HepG2 (cell line): ENCODE data around the gene STK40. TPM values are rescaled to one million over a fixed set of nuclear protein-coding genes. Genes with fewer than 3 reads are reported as not detected.

Experiments used
- ATAC-seq: fragments of 200-7000 bp; cut with Tn5 transposase; 3 replicates; pipeline ENCODE4 v1.9.1; 2020; ENCODE audit warnings: mild to moderate bottlenecking, moderate library complexity
- BruUV-seq: library from RNA; stranded (reverse); fragments of 400-500 nt; replicated peaks from 2 replicates; lab custom pipeline; 2021; lab: Mats Ljungman, UMichigan
- CTCF ChIA-PET: fragments of 300-600 bp; formaldehyde crosslinking; extraction: SDS; loops from one replicate; lab custom pipeline; 2021; ENCODE audit warnings: low total read pairs, inconsistent platforms, low intra/inter-chr PET ratio; lab: Yijun Ruan, JAX
- POLR2A ChIA-PET: fragments of 350-600 bp; sonication (Branson Sonifier 250); formaldehyde crosslinking; loops from one replicate; lab custom pipeline; 2020; ENCODE audit warnings: antibody characterized with exemption, inconsistent platforms; lab: Yijun Ruan, JAX
- DNase-seq: peaks from one replicate; pipeline ENCODE4 v3.0.0-alpha.2; 2015; ENCODE audit warnings: low spot score
- FAIRE-seq: peaks from 3 replicates; lab custom pipeline; 2011; peaks lifted over from hg19 to GRCh38; lab: Jason Lieb, UNC
- H2AFZ ChIP-seq: one replicate; pipeline ENCODE4 v1.6.1; 2011; ENCODE audit warnings: low read length, inconsistent platforms
- H3K27ac ChIP-seq: fragments of 300-600 bp; 3 replicates; pipeline ENCODE4 v1.8.0; 2011; ENCODE audit warnings: mixed run types, mild to moderate bottlenecking, mixed read lengths, low read length, inconsistent platforms; ENCODE audit not compliant: insufficient read depth; ENCODE audit errors: extremely low read length
- H3K27me3 ChIP-seq, 2 experiments: fragments of 200-600 bp in 1 of 2; 2 replicates in 1 of 2; 3 replicates in 1 of 2; pipeline versions ENCODE4 v1.6.0 to v1.8.0; 2011; ENCODE audit warnings: low read length in 2 of 2, mild to moderate bottlenecking in 2 of 2, moderate library complexity in 2 of 2, inconsistent platforms in 1 of 2; ENCODE audit not compliant: insufficient read depth in 2 of 2, control insufficient read depth in 1 of 2
- H3K36me3 ChIP-seq, 2 experiments: fragments of 200-600 bp in 1 of 2; replicated peaks in 1 of 2; 2 replicates in 1 of 2; 3 replicates in 1 of 2; pipeline versions ENCODE4 v1.5.1 to v1.8.0; 2011; ENCODE audit warnings: low read length in 2 of 2, inconsistent platforms in 1 of 2; ENCODE audit not compliant: insufficient read depth in 2 of 2, control insufficient read depth in 1 of 2
- H3K4me1 ChIP-seq: 2 replicates; pipeline ENCODE4 v1.5.1; 2012; ENCODE audit warnings: low read length, inconsistent platforms; ENCODE audit not compliant: insufficient read depth
- H3K4me2 ChIP-seq: 2 replicates; pipeline ENCODE4 v1.6.0; 2011; ENCODE audit warnings: low read depth, low read length, inconsistent platforms
- H3K4me3 ChIP-seq, 3 experiments: fragments of 200-600 bp in 1 of 3; sonication (generic), shearing (Covaris generic) in 1 of 3; replicated peaks in 1 of 3; 2 replicates each; pipeline ENCODE4 v1.5.1; 2011 to 2016; ENCODE audit warnings: low read length in 3 of 3, inconsistent platforms in 2 of 3, low read depth in 2 of 3, mild to moderate bottlenecking in 2 of 3, control low read depth in 1 of 3, mixed read lengths in 1 of 3; ENCODE audit not compliant: insufficient read depth in 1 of 3
- H3K79me2 ChIP-seq: one replicate; pipeline ENCODE4 v1.6.1; 2011; ENCODE audit warnings: low read length, inconsistent platforms; ENCODE audit not compliant: insufficient read depth
- H3K9ac ChIP-seq: 2 replicates; pipeline ENCODE4 v1.6.0; 2011; ENCODE audit warnings: mild to moderate bottlenecking, low read depth, low read length, inconsistent platforms; ENCODE audit not compliant: insufficient read depth
- H3K9me3 ChIP-seq: 2 replicates; pipeline ENCODE4 v1.5.1; 2012; ENCODE audit warnings: mild to moderate bottlenecking, low read length
- H4K20me1 ChIP-seq: 2 replicates; pipeline ENCODE4 v1.6.0; 2011; ENCODE audit warnings: inconsistent platforms, mild to moderate bottlenecking, low read length, moderate library complexity; ENCODE audit not compliant: insufficient read depth
- EED ChIP-seq: sonication (generic); formaldehyde crosslinking; IDR thresholded peaks from 2 replicates; pipeline ENCODE4 v1.5.0; 2020; ENCODE audit warnings: mild to moderate bottlenecking, missing genetic modification reagents
- HOXD1 ChIP-seq: sonication (generic); formaldehyde crosslinking; IDR thresholded peaks from 2 replicates; pipeline ENCODE4 v1.5.0; 2020; ENCODE audit warnings: missing genetic modification reagents
- SALL1 ChIP-seq: sonication (generic); formaldehyde crosslinking; IDR thresholded peaks from 2 replicates; pipeline ENCODE4 v1.8.0; 2022; ENCODE audit warnings: mild to moderate bottlenecking, missing genetic modification reagents
- ZMYM2 ChIP-seq: sonication (generic); formaldehyde crosslinking; IDR thresholded peaks from 2 replicates; pipeline ENCODE4 v1.8.0; 2022; ENCODE audit warnings: mild to moderate bottlenecking, missing genetic modification reagents
- ZNF281 ChIP-seq: sonication (generic); formaldehyde crosslinking; IDR thresholded peaks from 2 replicates; pipeline ENCODE4 v1.4.0; 2020; ENCODE audit warnings: missing genetic modification reagents, borderline replicate concordance
- ZNF326 ChIP-seq: sonication (generic); formaldehyde crosslinking; IDR thresholded peaks from 2 replicates; pipeline ENCODE4 v1.4.0; 2020; ENCODE audit warnings: missing genetic modification reagents, borderline replicate concordance
- ZNF451 ChIP-seq: sonication (generic); formaldehyde crosslinking; IDR thresholded peaks from 2 replicates; pipeline ENCODE4 v1.5.0; 2020; ENCODE audit warnings: mild to moderate bottlenecking, missing genetic modification reagents
- ZNF510 ChIP-seq: sonication (generic); formaldehyde crosslinking; IDR thresholded peaks from 2 replicates; pipeline ENCODE4 v1.4.0; 2020; ENCODE audit warnings: low read depth, mild to moderate bottlenecking, missing genetic modification reagents
- ZNF577 ChIP-seq: sonication (generic); formaldehyde crosslinking; IDR thresholded peaks from 2 replicates; pipeline ENCODE4 v1.4.0; 2020; ENCODE audit warnings: mild to moderate bottlenecking, low read depth, missing genetic modification reagents, borderline replicate concordance
- ZNF788 ChIP-seq: sonication (generic); formaldehyde crosslinking; IDR thresholded peaks from 2 replicates; pipeline ENCODE4 v1.5.0; 2020; ENCODE audit warnings: mild to moderate bottlenecking, missing genetic modification reagents, borderline replicate concordance
- WGBS: methylation state at CpG from one replicate; pipeline ENCODE4 v1.1.6; 2017; ENCODE audit warnings: low lambda C conversion rate; 5-methylcytosine and 5-hydroxymethylcytosine counted together
- in situ Hi-C: cut with HindIII; loops from 2 replicates; pipeline ENCODE4 v1.10.0; 2017; ENCODE audit warnings: low pct_unique_long_range_greater_than_20kb; ENCODE audit not compliant: extremely low pct_ligation_motif_present
- intact Hi-C: fragments of 100-400 bp; cut with micrococcal nuclease; formaldehyde crosslinking; loops from one replicate; pipeline ENCODE4 v1.10.0; 2022; ENCODE audit not compliant: unreplicated experiment
- polyA plus RNA-seq, 8 experiments: library from polyadenylated mRNA; depleted of rRNA in 3 of 8; stranded (reverse) in 7 of 8; unstranded in 1 of 8; fragments of >200 nt; fragmentation: Illumina TruSeq in 4 of 8; extraction: Trizol in 4 of 8; gene quantifications; 2 replicates each; pipeline versions ENCODE4 v1.2.1 to v1.2.3, GENCODE V29; 2011 to 2016; ENCODE audit warnings: low read depth in 4 of 8, missing spikeins in 1 of 8, mixed read lengths in 1 of 8; ENCODE audit not compliant: insufficient read depth in 1 of 8
- total RNA-seq, 5 experiments: library from RNA; depleted of rRNA; stranded (reverse); fragments of >200 nt; fragmentation: Illumina TruSeq; extraction: Trizol; gene quantifications; 2 replicates each; pipeline ENCODE4 v1.2.3, GENCODE V29; 2016; ENCODE audit warnings: low read depth in 1 of 5
- TF ChIP-seq, protein P1 (sequence below): IDR thresholded peaks from 2 replicates; pipeline ENCODE4 v1.6.1; 2016
- TF ChIP-seq, protein P2 (sequence below): sonication (generic); formaldehyde crosslinking; IDR thresholded peaks from 2 replicates; pipeline ENCODE4 v1.9.0; 2022; ENCODE audit warnings: low read depth, missing genetic modification reagents

The STK40 gene
- total and polyA plus RNA-seq, 2 of the 13 experiments (the other 11 are each of a cell fraction or from before 2014, with no cell fraction given), result 33.8 to 35.1 TPM

- ChIA-PET CTCF (no interaction called here), POLR2A (interaction anchor here (8.5 kb wide), 1 partner anchor 8 kb away, joined by 391 read pairs; the partner anchor contains the start of gene STK40)
- Histone ChIP-seq H3K4me1 (peaks cover 30% of the 10 kb centered on the region), H3K9me3 (no peaks in the 10 kb centered on the region), H3K4me3 (peak overlapping the region in 1 of 3 experiments; percentile 92; a peak in 2 of 6 replicates), H3K27me3 (no peaks in the 10 kb centered on the region; a peak in 1 of 5 replicates), H2AFZ (no peak overlapping the region), H3K36me3 (peaks cover 5 to 24% of the 10 kb centered on the region in 2 experiments; a peak in 4 of 5 replicates), H3K9ac (no peak overlapping the region; the same call in 1 of the 2 replicates), H4K20me1 (no peaks in the 10 kb centered on the region), H3K79me2 (peaks cover 15% of the 10 kb centered on the region), H3K27ac (no peak overlapping the region), H3K4me2 (peak overlapping the region; percentile 81)
- DNase-seq, result no peak
- FAIRE-seq, result no peak
- BruUV-seq, result TSS peak; percentile 53
- intact Hi-C loops (no loop called here), in situ Hi-C loops (no loop called here)
- TF ChIP-seq SALL1 (CRISPR knock-in tag), result no peak
- no peak for TF ChIP-seq ZMYM2 (CRISPR knock-in tag)
- no peak for TF ChIP-seq ZNF788 (CRISPR knock-in tag)
- no peak for TF ChIP-seq HOXD1 (CRISPR knock-in tag)
- no peak for TF ChIP-seq ZNF577 (CRISPR knock-in tag)
- TF ChIP-seq ZNF451 (CRISPR knock-in tag), result no peak
- no peak for TF ChIP-seq ZNF326 (CRISPR knock-in tag)
- TF ChIP-seq, protein P1, sequence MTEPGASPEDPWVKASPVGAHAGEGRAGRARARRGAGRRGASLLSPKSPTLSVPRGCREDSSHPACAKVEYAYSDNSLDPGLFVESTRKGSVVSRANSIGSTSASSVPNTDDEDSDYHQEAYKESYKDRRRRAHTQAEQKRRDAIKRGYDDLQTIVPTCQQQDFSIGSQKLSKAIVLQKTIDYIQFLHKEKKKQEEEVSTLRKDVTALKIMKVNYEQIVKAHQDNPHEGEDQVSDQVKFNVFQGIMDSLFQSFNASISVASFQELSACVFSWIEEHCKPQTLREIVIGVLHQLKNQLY (CRISPR knock-in tag), result no peak
- TF ChIP-seq ZNF281, result no peak
- TF ChIP-seq, protein P2, sequence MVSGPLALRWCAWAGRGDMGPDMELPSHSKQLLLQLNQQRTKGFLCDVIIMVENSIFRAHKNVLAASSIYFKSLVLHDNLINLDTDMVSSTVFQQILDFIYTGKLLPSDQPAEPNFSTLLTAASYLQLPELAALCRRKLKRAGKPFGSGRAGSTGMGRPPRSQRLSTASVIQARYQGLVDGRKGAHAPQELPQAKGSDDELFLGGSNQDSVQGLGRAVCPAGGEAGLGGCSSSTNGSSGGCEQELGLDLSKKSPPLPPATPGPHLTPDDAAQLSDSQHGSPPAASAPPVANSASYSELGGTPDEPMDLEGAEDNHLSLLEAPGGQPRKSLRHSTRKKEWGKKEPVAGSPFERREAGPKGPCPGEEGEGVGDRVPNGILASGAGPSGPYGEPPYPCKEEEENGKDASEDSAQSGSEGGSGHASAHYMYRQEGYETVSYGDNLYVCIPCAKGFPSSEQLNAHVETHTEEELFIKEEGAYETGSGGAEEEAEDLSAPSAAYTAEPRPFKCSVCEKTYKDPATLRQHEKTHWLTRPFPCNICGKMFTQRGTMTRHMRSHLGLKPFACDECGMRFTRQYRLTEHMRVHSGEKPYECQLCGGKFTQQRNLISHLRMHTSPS (CRISPR knock-in tag), result no peak
- no peak for TF ChIP-seq EED (CRISPR knock-in tag)
- TF ChIP-seq ZNF510 (CRISPR knock-in tag), result no peak
- no peak for ATAC-seq
- 85% methylated on average over 6 of the region's 6 CpGs for WGBS
Observed at GRCh38 chr1:36396359-36396758, 10.6 kb upstream of the STK40 start.
